NCI-H82 treated with DMSO at 0.1 percent for 48 hours (cell line): Measurements from ENCODE around the gene VPREB1.
"Not testable (repeated sequence)": the region's sequence is repeated elsewhere in the genome, so short reads cannot be mapped to it uniquely, and the experiment has no call there.

Source experiments
- DNase-seq: peaks from one replicate; lab custom pipeline; 2025; ENCODE audit not compliant: unreplicated experiment; lab: John Stamatoyannopoulos, UW

Gene VPREB1

DNA sequence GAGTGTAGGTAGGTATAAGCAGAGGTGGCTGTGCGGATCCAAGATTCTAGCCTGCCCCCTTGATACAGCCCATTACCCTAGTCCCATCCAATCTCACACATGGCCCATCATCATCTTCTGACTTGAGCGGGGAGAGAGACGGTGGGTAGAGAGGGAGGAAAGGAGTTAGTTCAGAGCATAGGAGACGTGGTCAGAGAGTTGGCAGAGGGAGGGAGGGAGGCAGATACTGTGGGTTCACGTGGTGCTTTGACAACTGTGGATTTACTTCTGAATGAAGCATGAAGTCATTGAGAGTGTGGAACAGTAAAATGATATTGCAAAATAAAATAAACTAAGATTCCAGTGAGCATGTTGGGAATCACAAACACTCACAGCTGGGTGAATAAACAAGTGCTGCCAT is 31.4 kb upstream of the VPREB1 start:
- DNase-seq, result no peak

DNA sequence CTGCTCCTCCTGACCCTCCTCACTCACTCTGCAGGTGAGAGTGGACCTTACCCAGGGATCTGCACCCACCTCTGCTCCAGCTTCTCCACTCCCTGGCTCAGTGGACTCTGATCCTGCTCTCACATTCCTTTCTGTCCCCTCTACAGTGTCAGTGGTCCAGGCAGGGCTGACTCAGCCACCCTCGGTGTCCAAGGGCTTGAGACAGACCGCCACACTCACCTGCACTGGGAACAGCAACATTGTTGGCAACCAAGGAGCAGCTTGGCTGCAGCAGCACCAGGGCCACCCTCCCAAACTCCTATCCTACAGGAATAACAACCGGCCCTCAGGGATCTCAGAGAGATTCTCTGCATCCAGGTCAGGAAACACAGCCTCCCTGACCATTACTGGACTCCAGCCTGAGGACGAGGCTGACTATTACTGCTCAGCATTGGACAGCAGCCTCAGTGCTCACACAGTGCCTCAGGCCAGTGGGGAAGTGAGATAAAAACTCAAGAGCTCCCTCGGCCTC is 29.7 kb upstream of the VPREB1 start:
- DNase-seq, result no peak

DNA sequence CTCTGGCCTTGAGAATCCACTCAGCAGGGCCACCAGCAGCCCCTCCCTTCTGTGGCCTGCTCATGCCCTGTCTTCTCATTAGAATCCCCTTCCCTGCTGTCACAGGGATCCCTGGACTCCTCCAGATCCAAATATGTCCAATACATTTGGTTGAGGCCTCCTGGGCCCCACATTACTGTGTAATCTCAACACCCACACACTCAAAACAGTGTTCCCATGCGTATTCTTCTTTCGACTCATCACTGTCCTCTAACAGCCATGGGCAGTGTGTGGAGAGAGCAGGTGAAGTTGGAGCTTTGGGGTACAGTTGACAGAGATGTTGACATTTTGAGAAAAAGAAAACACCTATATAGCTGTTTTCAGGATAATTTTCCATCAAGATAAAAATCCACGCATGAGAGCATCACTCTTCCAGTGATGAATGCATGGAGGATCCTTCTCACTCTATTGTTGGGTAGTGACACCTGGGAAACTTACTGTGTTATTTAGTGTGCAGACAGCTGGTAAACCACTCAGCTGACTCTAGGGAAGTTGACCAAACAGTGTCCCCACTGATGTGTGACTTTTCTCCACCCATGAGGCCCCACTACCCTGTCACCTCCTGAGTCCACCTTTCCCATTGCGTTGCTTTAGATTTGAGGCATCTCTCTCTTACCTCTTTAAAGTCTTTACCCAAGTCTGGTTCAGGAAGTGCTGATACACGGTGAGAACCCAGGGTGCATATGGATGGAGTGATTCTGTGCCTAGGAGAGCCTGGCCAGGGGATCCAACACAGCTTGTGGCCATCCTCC is 28.7 kb upstream of the VPREB1 start:
- no peak for DNase-seq

DNA sequence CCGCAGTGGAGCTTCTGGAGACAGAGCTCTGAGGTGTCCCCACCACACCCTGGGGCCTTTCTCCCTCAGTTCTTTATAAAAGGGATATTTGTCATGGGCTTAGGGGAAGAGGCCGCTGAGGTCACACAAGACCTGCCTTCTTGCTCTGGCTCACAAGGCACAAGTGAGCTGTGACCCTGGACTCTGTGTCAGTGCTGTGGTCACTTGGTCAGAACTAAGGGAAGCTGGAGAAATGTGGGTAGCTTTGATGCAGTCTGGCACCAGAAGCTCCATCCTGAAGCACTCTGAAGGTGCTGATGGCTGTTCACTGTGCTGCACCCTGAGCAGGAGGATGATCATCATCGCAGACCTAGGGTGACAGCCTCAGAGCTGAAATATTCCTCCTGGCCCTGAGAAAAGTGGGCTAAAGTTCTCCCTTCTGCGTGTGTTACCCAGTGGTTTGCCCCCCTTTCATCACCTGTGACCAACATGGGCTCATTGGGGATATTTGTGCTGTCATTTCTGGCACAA is 28.1 kb upstream of the VPREB1 start:
- DNase-seq, result no peak

DNA sequence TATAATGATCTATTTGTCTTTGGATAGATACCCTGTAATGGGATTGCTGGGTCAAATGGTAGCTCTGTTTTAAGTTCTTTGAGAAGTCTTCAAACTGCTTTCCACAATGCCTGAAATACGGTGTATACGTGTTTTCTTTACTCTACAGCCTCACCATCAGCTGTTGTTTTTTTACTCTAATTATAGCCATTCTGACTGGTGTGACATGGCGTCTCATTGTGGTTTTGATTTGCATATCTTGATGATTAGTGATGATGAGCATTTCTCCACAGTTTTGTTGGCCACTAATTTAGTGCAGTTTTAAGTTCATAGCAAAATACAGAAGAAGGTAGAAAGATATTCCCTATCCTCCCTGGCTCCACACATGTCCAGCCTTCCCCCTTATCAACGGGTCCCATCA is 26.3 kb upstream of the VPREB1 start:
- no peak for DNase-seq

DNA sequence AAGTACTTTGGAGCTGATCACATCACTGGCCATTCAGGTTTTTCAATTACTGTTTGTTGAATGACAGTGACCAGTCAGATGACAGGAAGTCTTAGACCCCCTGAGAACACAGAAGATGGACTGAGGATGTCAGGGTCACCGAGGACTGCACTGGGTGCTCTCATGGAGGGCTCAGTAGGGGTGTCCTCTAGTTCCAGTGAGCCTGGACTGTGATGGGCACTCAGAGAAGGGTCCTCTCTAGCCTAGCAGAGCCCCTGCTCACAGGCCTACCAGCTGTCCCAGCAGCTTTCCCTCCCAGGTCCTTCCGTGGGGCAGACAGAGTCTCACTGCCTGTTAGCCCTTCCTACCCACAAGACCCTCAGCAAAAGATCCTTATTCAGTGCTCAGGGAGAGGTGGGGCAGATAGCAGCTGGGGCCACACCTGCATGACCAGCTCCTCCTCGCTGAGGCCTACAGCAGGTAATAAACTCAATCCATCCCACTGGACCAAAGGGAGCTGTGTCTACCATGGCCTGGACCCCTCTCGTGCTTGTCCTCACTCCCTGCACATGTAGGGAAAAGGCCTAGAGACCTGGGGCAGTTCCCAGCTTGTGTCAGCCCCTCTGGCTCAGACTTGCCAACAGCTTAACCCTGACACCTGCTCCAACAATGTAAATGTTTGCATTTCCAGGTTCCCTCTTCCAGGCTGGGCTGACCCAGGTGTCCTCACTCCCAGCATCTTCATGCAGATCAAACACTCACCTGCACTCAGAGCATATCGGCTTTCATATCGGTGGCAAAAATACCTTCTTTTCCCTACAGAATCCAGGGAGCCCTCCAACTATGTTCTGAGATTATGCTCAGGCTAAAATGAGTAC is 25.2 kb upstream of the VPREB1 start:
- no peak for DNase-seq

DNA sequence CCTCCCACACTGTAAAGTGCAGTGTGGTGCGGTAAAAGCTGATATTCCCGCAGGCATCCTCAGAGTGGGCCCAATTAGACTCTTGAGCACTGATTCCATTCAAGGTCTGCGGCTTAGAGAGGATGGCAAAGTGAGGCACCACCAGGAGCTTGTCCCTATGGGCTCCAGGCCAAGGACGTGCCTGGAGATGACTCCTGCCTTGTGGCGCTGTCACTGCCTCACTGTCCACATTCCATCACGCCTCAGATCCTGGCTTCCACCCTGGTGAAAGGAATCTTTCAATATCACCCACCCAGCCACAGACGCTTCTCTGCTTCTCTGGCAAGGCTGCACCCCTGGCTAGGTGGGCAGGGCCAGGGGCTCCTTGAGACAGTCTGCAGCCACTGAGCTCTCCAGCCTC is 23.5 kb upstream of the VPREB1 start:
- not testable (repeated sequence) for DNase-seq

DNA sequence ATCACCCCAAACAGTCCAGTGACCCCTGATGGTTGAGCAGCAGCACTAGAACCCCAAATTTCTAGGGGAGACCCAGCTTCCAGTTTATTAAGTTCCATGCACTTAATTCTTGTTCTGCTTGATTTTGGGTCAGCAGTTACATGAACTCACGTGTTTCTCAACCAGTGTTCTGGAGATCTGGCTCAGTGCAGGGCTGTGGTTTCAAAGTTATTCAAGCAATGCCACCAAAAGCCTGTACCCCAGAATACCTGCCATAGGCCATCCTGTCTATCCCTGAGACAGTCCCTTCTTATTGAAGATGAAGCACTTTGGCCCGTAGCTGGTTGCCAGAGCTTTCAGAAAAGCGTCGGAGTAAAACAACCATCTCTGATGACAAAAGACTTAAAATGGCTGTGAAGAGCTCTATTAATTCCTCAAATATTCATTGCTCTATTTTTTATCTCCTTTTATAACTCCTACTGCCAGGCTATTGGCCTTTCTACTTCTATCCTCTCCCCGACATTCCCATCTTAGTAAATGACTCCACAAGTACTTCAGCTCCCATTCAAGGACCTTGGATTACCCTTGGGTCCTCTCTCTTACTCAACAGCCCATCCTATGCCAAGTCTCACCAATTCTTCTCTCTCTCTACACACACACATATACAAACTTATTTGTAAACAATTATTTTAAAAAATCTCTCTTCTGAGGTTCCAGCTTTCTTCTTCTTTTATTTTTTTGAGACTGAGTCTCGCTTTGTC is 18.0 kb upstream of the VPREB1 start:
- DNase-seq, result no peak

DNA sequence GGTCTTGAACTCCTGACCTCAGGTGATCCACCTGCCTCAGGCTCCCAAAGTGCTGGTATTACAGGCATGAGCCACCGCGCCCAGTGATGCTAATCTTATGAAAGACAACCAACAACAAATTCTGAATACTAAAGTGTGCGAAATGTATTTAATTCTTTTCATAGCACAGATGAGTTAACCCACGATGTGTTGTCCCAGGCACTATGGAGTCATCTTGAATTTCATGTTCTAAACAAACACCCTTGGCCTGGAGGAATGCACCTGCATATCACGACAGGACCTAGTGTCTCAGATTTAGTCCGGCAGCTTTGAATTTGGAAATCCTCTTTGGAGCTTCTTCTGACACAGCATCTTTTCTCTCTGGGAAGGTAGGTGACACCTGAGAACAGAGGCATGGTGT is 16.2 kb upstream of the VPREB1 start:
- DNase-seq, result no peak

DNA sequence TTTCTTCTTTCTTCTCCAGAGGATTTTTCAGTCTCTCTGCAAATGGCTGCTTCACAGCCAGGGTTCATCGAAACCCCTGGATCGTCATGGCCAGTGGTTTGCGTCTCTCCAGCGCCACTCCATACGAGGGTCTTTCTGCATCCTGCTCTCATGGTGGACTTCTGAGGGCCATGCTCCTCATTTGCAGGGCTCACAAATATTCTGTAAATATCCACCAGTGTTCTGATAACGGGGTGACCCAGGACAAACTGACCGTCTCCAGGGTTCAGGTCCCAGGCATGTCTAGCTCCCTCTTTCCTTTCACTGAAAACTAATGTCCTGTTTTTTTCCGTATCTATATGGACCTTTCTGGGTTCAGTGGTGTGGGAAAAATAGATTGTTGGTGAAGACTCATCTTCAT is 15.7 kb upstream of the VPREB1 start:
- no peak for DNase-seq

DNA sequence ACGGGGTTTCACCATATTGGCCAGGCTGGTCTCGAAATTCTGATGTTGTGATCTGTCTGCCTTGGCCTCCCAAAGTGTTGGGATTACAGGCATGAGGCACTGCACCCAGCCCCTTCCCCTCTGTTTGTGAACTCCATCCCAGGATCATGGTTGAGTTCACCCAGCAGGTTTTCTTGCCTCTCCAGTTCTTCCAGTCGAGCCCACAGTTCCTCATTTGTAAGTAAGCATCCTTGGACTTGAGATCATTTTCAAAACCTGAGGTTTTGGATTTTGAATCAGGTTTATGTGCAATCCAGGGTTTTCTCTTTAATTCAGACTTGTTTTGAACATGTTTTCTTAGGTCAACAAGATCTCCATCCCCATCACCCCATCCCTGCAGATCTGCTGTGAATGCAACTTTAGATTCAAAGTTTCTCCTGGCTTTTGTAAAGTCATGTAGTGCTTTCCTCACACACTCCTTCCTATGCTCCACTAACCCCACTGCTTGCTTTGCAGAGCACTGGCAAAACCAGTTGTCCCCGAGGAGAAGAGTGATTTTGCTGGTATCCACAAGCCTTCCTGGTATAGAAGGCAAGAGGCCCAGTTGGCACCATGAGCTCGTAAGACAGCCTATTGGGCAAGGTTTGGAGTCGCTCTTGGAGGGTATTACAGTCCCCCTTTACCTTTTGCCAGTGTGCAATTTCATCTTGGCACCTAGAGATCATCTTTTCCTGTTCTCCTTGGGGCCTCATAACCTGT is 14.7 kb upstream of the VPREB1 start:
- DNase-seq, result no peak

DNA sequence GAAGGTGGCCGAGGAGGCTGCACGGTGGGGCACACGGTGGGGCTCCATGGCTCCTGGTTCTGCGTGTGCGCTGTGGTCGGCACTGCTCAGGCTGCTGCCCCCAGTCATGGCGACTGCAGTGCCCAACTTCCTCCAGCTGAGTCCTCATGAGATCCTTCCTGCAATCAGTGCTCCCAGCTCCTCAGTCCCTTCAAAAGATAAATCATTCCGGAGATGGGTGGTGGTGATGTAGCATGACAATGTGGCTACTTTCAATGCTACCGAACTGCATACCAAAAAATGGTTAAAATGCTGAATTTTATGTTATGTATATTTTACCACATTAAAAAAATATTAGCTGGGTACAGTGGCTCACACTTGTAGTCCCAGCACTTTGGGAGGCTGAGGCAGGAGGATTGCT is 14.1 kb upstream of the VPREB1 start:
- no peak for DNase-seq

DNA sequence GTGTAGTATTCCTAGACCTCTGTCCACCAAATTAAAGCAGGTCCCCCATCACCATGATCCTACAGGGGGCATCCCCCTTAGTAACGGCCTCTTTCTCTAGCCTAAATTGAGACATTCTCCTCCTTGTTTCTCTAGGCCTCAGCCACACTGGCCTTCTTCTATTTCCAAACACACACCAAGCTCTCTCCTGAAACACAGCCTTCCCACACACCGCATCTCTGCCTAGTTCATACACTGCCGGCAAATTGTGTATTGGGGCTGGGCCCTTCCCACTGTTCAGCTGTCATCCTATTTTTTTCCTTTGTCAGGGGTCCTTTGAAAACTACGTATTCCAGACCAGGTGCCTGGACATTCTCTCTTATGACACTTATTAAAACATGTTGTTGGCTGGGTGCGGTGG is 11.5 kb upstream of the VPREB1 start:
- DNase-seq, result no peak

DNA sequence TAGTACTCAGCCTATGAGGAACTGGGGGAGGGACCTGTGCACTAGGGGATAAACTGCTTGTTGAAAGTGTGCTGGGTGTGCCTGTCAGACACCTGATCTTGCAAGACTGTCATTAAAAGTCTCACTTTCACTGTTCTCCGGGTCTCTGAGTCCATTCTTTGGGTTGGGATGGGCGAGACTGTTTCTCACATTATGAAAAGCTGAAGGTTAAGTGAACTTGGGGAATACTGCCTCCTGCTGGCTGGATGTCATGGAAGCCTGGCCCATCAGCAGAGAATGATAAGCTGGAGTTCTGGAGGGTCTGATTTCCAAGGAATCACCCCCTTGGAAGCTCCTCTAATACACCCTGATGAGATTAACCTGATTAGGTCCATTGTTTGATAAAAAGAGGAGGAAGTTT is 9.0 kb upstream of the VPREB1 start:
- DNase-seq, result no peak

DNA sequence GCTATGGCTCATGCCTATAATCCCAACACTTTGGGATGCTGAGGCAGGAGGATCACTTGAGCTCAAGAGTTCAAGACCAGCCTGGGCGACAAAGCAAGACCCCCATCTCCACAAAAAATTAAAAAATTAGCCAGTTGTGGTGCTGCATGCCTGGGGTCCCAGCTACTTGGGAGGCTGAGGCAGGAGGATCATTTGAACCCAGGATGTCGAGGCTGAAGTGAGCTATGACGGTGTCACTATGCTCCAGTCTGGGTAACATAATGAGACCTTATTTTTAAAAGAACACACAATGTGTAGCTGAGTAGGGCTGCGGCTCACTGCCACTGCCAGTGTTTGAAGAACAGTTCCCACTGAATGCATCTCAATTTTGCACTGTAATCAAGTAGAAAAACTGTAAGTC is 7.1 kb upstream of the VPREB1 start:
- DNase-seq, result no peak

DNA sequence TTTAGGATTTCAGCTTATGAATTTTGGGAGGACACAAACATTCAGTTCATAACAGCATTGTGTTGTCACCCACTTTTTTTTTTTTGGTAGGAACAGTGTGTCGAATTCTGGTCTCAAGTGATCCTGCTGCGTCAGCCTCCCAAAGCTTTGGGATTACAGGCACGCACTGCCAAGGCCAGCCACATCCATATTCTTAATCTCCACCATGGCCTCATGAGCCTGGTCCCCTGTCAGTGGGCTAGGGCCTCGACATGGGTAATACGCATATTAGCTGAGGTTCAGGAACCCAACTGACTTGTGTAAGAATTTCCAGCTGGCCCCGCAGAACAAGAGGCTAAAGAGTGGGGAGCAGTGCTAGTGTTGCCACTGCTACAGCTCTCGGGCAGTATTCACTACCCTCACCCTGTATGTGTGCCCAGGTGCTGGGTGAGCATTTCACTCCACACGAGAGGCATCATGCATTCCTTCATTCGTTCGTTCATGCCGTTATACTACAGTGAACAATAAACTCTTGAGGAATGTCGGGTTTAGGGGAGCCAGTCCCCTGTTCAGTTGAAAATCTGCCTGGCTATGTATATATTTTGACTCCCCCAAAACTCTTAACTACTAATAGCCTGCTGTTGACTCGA is 5.2 kb upstream of the VPREB1 start:
- DNase-seq, result no peak

DNA sequence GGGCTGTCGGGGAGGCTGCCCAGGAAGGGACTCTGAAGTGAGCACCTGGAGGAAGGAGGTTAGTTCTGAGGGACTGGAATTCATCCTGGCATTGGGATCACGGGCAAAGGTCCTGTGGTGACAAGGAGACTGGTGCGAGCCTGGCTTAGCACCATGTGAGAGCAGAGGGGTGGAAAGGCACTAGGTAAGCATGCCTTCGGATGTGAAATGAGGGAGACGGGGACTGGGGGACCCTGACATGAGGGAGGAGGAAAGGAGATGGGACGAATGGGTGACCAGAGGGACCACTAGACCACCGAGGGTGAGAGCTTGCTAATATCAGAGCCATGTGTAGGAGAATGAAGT is 3.1 kb upstream of the VPREB1 start:
- DNase-seq, result no peak

DNA sequence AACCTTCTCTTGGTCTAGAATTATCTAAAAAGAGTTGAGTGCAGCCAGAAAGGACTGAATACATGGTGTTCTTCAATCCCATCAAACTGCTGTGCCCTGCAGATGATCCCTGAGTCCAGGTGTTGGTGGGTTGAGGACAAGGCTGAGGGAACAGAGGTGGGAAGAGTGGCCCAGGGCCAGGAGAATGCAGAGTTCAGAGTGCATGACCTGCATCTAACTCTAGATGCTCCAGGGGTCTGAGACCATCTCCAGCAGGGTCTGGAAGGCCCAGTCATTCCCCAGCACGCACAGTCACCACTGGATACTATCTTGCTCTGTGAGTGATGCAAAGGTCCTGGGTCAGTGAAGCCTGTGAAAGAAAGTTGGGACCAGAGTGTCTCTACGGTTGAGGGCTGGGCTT is 2.1 kb upstream of the VPREB1 start:
- no peak for DNase-seq

DNA sequence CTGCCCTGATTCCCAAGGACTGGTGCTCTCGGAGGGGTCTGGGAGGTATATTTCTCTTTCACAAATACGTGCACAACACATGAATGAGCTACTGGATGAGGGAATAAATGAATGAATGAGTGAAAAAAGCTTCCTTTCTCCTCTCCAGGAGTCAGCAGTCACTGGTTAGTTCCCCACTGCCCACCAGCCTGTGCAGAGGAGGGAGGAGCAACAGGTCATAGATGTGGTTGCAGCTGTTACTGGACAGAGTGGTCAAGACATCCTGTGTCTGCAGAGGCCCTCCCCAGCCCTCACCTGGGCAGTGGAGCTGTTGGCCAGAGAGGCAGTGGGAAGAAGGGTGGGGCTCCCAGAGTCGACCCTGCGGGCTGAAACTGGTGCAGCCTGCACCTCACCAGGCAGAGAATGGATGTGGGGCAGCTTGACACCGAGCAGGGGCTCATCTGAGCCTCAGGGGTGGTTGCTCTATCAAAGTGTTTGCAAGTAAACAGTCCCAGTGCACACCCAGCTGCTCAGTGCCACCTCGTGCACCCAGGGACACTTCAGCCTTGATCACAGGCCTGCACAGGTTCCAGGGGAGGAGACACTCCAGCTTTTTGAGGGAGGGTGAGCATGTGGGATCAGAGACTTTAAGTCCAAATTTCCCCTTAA is 1.4 kb upstream of the VPREB1 start:
- DNase-seq, result no peak
